ENCODE data around the gene SAFB2. TPM values are rescaled to one million over a fixed set of nuclear protein-coding genes. Genes with fewer than 3 reads are reported as not detected.

SAFB2 gene
- total and polyA plus RNA-seq, 2 donors (not counting 3 experiments of a cell fraction or from before 2014, with no cell fraction given) = 24.6 to 85.9 TPM

DNA sequence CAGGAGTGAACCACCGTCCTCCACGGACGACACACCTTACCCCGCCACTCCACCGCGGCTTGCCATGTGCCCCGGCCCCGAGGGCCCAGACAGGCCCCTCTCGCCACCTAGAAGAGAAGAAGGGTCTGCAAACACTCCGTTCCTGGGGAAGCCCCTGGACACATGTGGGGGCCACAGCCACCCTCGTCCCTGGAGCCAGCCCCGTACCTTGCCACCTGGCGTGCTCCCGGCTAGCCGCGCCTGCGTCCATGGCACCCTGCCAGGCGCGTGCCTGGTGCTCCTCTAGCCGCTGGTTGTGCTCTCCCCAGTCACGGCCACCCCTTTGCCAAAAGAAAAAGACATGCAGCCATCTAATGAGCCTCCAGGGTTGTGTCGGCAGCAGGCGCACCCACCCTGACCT is 34.9 kb downstream of the SAFB2 start:
- Histone ChIP-seq H3K4me2 (ENCODE audit: insufficient read depth, low read length) (no peak overlapping the region), H3K79me2 (ENCODE audit: control insufficient read depth, insufficient read depth, low read length) (no peaks in the 10 kb centered on the region), H3K4me3 (replicated peaks in 1 of 3; ENCODE audit: insufficient read depth in 1 of 3, low read depth in 1 of 3, low read length in 3 of 3) (no peak overlapping the region), H2AFZ (ENCODE audit: low read depth, low read length) (no peak overlapping the region), H3K27ac (ENCODE audit: insufficient read depth, low read depth, low read length) (no peak overlapping the region), H3K4me1 (ENCODE audit: control insufficient read depth, extremely low read depth, insufficient read depth, low read length) (no peaks in the 10 kb centered on the region), H3K9me3 (replicated peaks; ENCODE audit: control insufficient read depth, insufficient read depth, low read length) (no peaks in the 10 kb centered on the region), H3K9ac (replicated peaks; ENCODE audit: extremely low read depth, insufficient read depth, low read length) (no peak overlapping the region), H3K36me3 (ENCODE audit: control insufficient read depth in 2 of 2, extremely low read depth in 1 of 2, insufficient read depth in 2 of 2, low read length in 2 of 2) (peaks cover 14 to 46% of the 10 kb centered on the region in 2 experiments), H3K9me1 (replicated peaks; ENCODE audit: control insufficient read depth, extremely low read depth, insufficient read depth, low read length) (no peaks in the 10 kb centered on the region), H4K20me1 (replicated peaks; ENCODE audit: control insufficient read depth, extremely low read depth, insufficient read depth, low read length) (no peaks in the 10 kb centered on the region), H3K27me3 (ENCODE audit: control insufficient read depth in 2 of 2, insufficient read depth in 2 of 2, low read length in 2 of 2) (no peaks in the 10 kb centered on the region)
- ChIA-PET CTCF (no interaction called here), POLR2A (no interaction called here)
- FAIRE-seq = no peak
- intact Hi-C loops (cut with micrococcal nuclease) = no loop called here
- no peak for DNase-seq (ENCODE audit: low read depth, low spot score)
- TF ChIP-seq GATA2 (IDR thresholded peaks at IDR 0.05; ENCODE audit: insufficient read depth, insufficient read length, low read depth, low read length) = no peak
- dilution Hi-C loops (cut with MboI; ENCODE audit: extremely low pct_ligation_motif_present, low sequenced_read_pairs) = no loop called here
- no TSS peak for BruUV-seq (replicated peaks)

DNA sequence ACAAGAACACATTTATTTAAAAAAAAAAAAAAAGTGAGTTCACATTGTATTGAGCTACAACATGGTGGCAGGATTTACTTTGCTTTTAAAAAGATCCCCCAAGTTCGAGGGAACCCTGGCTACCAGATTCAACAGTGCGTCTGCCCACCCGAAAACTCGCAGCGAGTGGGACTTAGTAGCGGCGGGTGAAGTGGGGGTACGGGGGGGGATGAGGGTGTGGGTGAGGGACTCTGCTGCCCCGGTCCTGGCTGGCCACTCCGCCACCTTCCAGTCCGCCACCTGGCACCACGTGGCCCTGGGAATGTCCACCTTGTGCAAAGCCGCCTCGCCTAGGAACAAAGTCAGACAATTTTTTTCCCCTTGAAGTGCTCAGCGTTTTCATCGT is 35.5 kb downstream of the SAFB2 start:
- H3K79me2 ChIP-seq (ENCODE audit: control insufficient read depth, insufficient read depth, low read length) = no peaks in the 10 kb centered on the region
- no peak for DNase-seq (ENCODE audit: low read depth, low spot score)
- TSS peak; percentile 48 for BruUV-seq (replicated peaks)
- no peak overlapping the region for H3K4me2 ChIP-seq (ENCODE audit: insufficient read depth, low read length)
- dilution Hi-C loops (cut with MboI; ENCODE audit: extremely low pct_ligation_motif_present, low sequenced_read_pairs) (no loop called here), intact Hi-C loops (cut with micrococcal nuclease) (no loop called here)
- ChIA-PET POLR2A (no interaction called here), CTCF (no interaction called here)
- no peak for FAIRE-seq
- no peaks in the 10 kb centered on the region for H4K20me1 ChIP-seq (replicated peaks; ENCODE audit: control insufficient read depth, extremely low read depth, insufficient read depth, low read length)
- H3K4me1 ChIP-seq (ENCODE audit: control insufficient read depth, extremely low read depth, insufficient read depth, low read length) = no peaks in the 10 kb centered on the region
- H3K9me3 ChIP-seq (replicated peaks; ENCODE audit: control insufficient read depth, insufficient read depth, low read length) = no peaks in the 10 kb centered on the region
- no peak overlapping the region for H3K4me3 ChIP-seq (replicated peaks in 1 of 3; ENCODE audit: insufficient read depth in 1 of 3, low read depth in 1 of 3, low read length in 3 of 3)
- TF ChIP-seq, protein P1, sequence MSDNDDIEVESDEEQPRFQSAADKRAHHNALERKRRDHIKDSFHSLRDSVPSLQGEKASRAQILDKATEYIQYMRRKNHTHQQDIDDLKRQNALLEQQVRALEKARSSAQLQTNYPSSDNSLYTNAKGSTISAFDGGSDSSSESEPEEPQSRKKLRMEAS (IDR thresholded peaks at IDR 0.05; ENCODE audit: insufficient read depth, insufficient read length) = no peak
- TF ChIP-seq GATA2 (IDR thresholded peaks at IDR 0.05; ENCODE audit: insufficient read depth, insufficient read length, low read depth, low read length) = no peak
- no peak for TF ChIP-seq FOS (IDR thresholded peaks at IDR 0.05; ENCODE audit: borderline replicate concordance, insufficient read depth, low read length)
- TF ChIP-seq MYC (IDR thresholded peaks at IDR 0.05; ENCODE audit: low read depth, low read length) = no peak
- TF ChIP-seq POLR2AphosphoS5 (IDR thresholded peaks at IDR 0.05; ENCODE audit: insufficient read depth, low read depth, low read length) = no peak
- TF ChIP-seq, protein P2, sequence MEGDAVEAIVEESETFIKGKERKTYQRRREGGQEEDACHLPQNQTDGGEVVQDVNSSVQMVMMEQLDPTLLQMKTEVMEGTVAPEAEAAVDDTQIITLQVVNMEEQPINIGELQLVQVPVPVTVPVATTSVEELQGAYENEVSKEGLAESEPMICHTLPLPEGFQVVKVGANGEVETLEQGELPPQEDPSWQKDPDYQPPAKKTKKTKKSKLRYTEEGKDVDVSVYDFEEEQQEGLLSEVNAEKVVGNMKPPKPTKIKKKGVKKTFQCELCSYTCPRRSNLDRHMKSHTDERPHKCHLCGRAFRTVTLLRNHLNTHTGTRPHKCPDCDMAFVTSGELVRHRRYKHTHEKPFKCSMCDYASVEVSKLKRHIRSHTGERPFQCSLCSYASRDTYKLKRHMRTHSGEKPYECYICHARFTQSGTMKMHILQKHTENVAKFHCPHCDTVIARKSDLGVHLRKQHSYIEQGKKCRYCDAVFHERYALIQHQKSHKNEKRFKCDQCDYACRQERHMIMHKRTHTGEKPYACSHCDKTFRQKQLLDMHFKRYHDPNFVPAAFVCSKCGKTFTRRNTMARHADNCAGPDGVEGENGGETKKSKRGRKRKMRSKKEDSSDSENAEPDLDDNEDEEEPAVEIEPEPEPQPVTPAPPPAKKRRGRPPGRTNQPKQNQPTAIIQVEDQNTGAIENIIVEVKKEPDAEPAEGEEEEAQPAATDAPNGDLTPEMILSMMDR (IDR thresholded peaks at IDR 0.05; ENCODE audit: extremely low read depth in 1 of 2, insufficient read depth in 1 of 2, low read depth in 1 of 2, low read length in 2 of 2) = no peak
- TF ChIP-seq EZH2 (IDR thresholded peaks at IDR 0.05; ENCODE audit: borderline replicate concordance, low read depth, low read length, severe bottlenecking) = no peak
- no peak for TF ChIP-seq JUN (IDR thresholded peaks at IDR 0.05; ENCODE audit: borderline replicate concordance, insufficient read depth, insufficient read length, low read depth)
- TF ChIP-seq POLR2A (IDR thresholded peaks at IDR 0.05; ENCODE audit: low read depth, low read length) = no peak
- H3K9me1 ChIP-seq (replicated peaks; ENCODE audit: control insufficient read depth, extremely low read depth, insufficient read depth, low read length) = no peaks in the 10 kb centered on the region
- no peak overlapping the region for H3K27ac ChIP-seq (ENCODE audit: insufficient read depth, low read depth, low read length)
- H3K36me3 ChIP-seq (ENCODE audit: control insufficient read depth in 2 of 2, extremely low read depth in 1 of 2, insufficient read depth in 2 of 2, low read length in 2 of 2) = peaks cover 13 to 40% of the 10 kb centered on the region in 2 experiments
- H2AFZ ChIP-seq (ENCODE audit: low read depth, low read length) = no peak overlapping the region
- no peaks in the 10 kb centered on the region for H3K27me3 ChIP-seq (ENCODE audit: control insufficient read depth in 2 of 2, insufficient read depth in 2 of 2, low read length in 2 of 2)
- no peak overlapping the region for H3K9ac ChIP-seq (replicated peaks; ENCODE audit: extremely low read depth, insufficient read depth, low read length)

All from endothelial cell of umbilical vein (primary cell).